GM23338 (cell line): ENCODE results near the gene ARID4B. TPM values are rescaled to one million over a fixed set of nuclear protein-coding genes. Genes with fewer than 3 reads are reported as not detected.

ENCODE experiments used
- ATAC-seq: fragments of 200-7000 bp; cut with Tn5 transposase; 3 replicates; pipeline ENCODE4 v1.9.1; 2020
- DNase-seq: peaks from one replicate; pipeline ENCODE4 v3.0.0-alpha.2; 2015; ENCODE audit warnings: low spot score
- H2AFZ ChIP-seq: fragments of 200-600 bp; sonication (generic); 2 replicates; pipeline ENCODE4 v1.8.0; 2016; ENCODE audit warnings: antibody characterized with exemption, mild to moderate bottlenecking, moderate library complexity
- H3F3A ChIP-seq: fragments of 200-600 bp; sonication (generic); replicated peaks from 2 replicates; pipeline ENCODE4 v1.8.0; 2017; ENCODE audit warnings: antibody characterized with exemption, mixed run types, low read depth
- H3K27ac ChIP-seq: fragments of 200-600 bp; sonication (generic); 2 replicates; pipeline ENCODE4 v1.6.1; 2016; ENCODE audit warnings: low read depth
- H3K27me3 ChIP-seq: fragments of 200-600 bp; sonication (generic); 2 replicates; pipeline ENCODE4 v1.8.0; 2016; ENCODE audit warnings: mild to moderate bottlenecking, mixed run types, moderate library complexity; ENCODE audit not compliant: insufficient read depth
- H3K36me3 ChIP-seq: fragments of 200-600 bp; sonication (generic); 2 replicates; pipeline ENCODE4 v1.8.0; 2016; ENCODE audit warnings: mild to moderate bottlenecking; ENCODE audit not compliant: insufficient read depth
- H3K4me1 ChIP-seq: fragments of 200-600 bp; sonication (generic); 2 replicates; pipeline ENCODE4 v1.8.0; 2016; ENCODE audit warnings: mild to moderate bottlenecking, moderate library complexity; ENCODE audit not compliant: insufficient read depth
- H3K4me2 ChIP-seq: fragments of 200-600 bp; sonication (generic); 2 replicates; pipeline ENCODE4 v1.7.1; 2017; ENCODE audit warnings: mixed run types
- H3K4me3 ChIP-seq: fragments of 200-600 bp; sonication (generic); 2 replicates; pipeline ENCODE4 v1.6.1; 2016; ENCODE audit warnings: mixed run types
- H3K79me2 ChIP-seq: fragments of 200-600 bp; sonication (generic); replicated peaks from 2 replicates; pipeline ENCODE4 v1.8.0; 2017; ENCODE audit warnings: mild to moderate bottlenecking; ENCODE audit not compliant: insufficient read depth
- H3K9me2 ChIP-seq: fragments of 200-600 bp; sonication (generic); 2 replicates; pipeline ENCODE4 v1.8.0; 2017; ENCODE audit not compliant: insufficient read depth
- H4K20me1 ChIP-seq: fragments of 200-600 bp; sonication (generic); replicated peaks from 2 replicates; pipeline ENCODE4 v1.8.0; 2017; ENCODE audit warnings: mild to moderate bottlenecking; ENCODE audit not compliant: insufficient read depth
- H3K27ac Mint-ChIP-seq: 2 replicates; pipeline ENCODE4 v1.8.0; 2020; ENCODE audit warnings: inconsistent platforms, mild to moderate bottlenecking, moderate library complexity, mixed read lengths
- H3K27me3 Mint-ChIP-seq: 3 replicates; pipeline ENCODE4 v1.8.0; 2022; ENCODE audit warnings: low read depth, mild to moderate bottlenecking, moderate library complexity, mixed read lengths, inconsistent platforms; ENCODE audit not compliant: insufficient read depth, poor library complexity
- H3K36me3 Mint-ChIP-seq: 3 replicates; pipeline ENCODE4 v1.8.0; 2021; ENCODE audit warnings: low read depth, mild to moderate bottlenecking, inconsistent platforms, moderate library complexity, mixed read lengths
- H3K4me1 Mint-ChIP-seq: 3 replicates; pipeline ENCODE4 v1.8.0; 2020; ENCODE audit warnings: mild to moderate bottlenecking, inconsistent platforms, mixed read lengths
- H3K4me3 Mint-ChIP-seq: 3 replicates; pipeline ENCODE4 v1.8.0; 2021; ENCODE audit warnings: moderate library complexity, mild to moderate bottlenecking, inconsistent platforms, mixed read lengths
- H3K9me3 Mint-ChIP-seq: 3 replicates; pipeline ENCODE4 v1.8.0; 2020; ENCODE audit warnings: moderate library complexity, mild to moderate bottlenecking, inconsistent platforms, mixed read lengths
- CREB1 ChIP-seq: fragments of 250-450 bp; sonication (Bioruptor Pico); IDR thresholded peaks from 2 replicates; pipeline ENCODE4 v1.5.0; 2020; ENCODE audit warnings: low read depth, mild to moderate bottlenecking, moderate library complexity
- EZH2 ChIP-seq: fragments of 200-600 bp; sonication (generic); IDR thresholded peaks from one replicate; pipeline ENCODE4 v1.8.0; 2017; ENCODE audit warnings: antibody characterized with exemption, mild to moderate bottlenecking, low read depth; ENCODE audit not compliant: unreplicated experiment
- EZH2phosphoT487 ChIP-seq: fragments of 200-600 bp; sonication (generic); IDR thresholded peaks from one replicate; pipeline ENCODE4 v1.8.1; 2018; ENCODE audit warnings: antibody characterized with exemption; ENCODE audit not compliant: unreplicated experiment
- JUNB ChIP-seq: IDR thresholded peaks from one replicate; pipeline ENCODE4 v1.6.1; 2016; ENCODE audit warnings: antibody characterized with exemption; ENCODE audit not compliant: unreplicated experiment
- NANOG ChIP-seq: IDR thresholded peaks from 2 replicates; pipeline ENCODE4 v1.6.1; 2016; ENCODE audit warnings: antibody characterized with exemption, borderline replicate concordance
- POLR2AphosphoS5 ChIP-seq: IDR thresholded peaks from 2 replicates; pipeline ENCODE4 v1.6.1; 2016; ENCODE audit warnings: antibody characterized with exemption, low read depth
- REST ChIP-seq: IDR thresholded peaks from one replicate; pipeline ENCODE4 v1.6.1; 2018; ENCODE audit warnings: antibody characterized with exemption; ENCODE audit not compliant: unreplicated experiment
- STAT1 ChIP-seq: IDR thresholded peaks from one replicate; pipeline ENCODE4 v1.6.1; 2016; ENCODE audit warnings: antibody characterized with exemption; ENCODE audit not compliant: unreplicated experiment
- ZNF114 ChIP-seq: fragments of 250-450 bp; sonication (Bioruptor Pico); IDR thresholded peaks from 2 replicates; pipeline ENCODE4 v1.5.0; 2020; ENCODE audit warnings: mild to moderate bottlenecking, moderate library complexity
- ZNF331 ChIP-seq: fragments of 250-450 bp; sonication (Bioruptor Pico); IDR thresholded peaks from 2 replicates; pipeline ENCODE4 v1.5.0; 2020; ENCODE audit warnings: low read depth, mild to moderate bottlenecking, moderate library complexity
- ZNF462 ChIP-seq: fragments of 250-450 bp; sonication (Bioruptor Pico); IDR thresholded peaks from 2 replicates; pipeline ENCODE4 v1.5.0; 2020; ENCODE audit warnings: mild to moderate bottlenecking, moderate library complexity
- polyA plus RNA-seq: library from polyadenylated mRNA; unstranded; fragments of >200 nt; fragmentation: Nextera tagmentation; extraction: Ambion mirVana; gene quantifications from 2 replicates; pipeline ENCODE4 v1.2.1, GENCODE V29; 2016
- total RNA-seq: library from RNA; depleted of rRNA; stranded (reverse); fragments of >200 nt; shearing (Covaris generic); gene quantifications from 2 replicates; pipeline ENCODE4 v1.2.3, GENCODE V29; 2014
- TF ChIP-seq, protein P1 (sequence below): IDR thresholded peaks from 2 replicates; pipeline ENCODE4 v1.6.1; 2016; ENCODE audit warnings: antibody characterized with exemption
- TF ChIP-seq, protein P2 (sequence below), 2 experiments: fragments of 200-600 bp in 1 of 2; sonication (generic) in 1 of 2; conservative IDR thresholded peaks; 2 replicates each; pipeline versions ENCODE4 v1.5.1 to v1.6.1; 2016 to 2017; ENCODE audit warnings: antibody characterized with exemption in 2 of 2, low read depth in 2 of 2, mild to moderate bottlenecking in 2 of 2, moderate library complexity in 1 of 2

The ARID4B gene
- total and polyA plus RNA-seq, 2 experiments from 2014 or later = 25.1 to 59.8 TPM

DNA sequence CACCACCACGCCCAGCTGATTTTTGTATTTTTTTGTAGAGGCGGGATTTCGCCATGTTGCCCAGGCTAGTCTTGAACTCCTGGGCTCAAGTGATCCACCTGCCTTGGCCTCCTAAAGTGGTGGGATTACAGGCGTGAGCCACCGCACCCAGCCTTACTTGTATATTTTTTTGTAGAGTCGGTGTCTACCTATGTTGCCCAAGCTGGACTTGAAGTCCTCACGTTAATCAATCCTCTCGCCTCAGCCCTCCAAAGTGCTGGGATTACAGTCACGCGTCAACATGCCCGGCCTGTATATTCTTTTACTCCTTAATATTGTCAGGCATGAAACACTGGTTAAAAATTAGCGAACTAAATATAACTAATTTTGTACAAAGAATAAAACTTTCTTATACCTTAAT, 193.8 kb downstream of the ARID4B start:
- Histone ChIP-seq H3K9me2 (no peaks in the 10 kb centered on the region), H3K79me2 (peaks cover 10% of the 10 kb centered on the region; the same call in 1 of the 2 replicates), H3F3A (0 out of 2 replicates have a peak, but pooled peaks cover 6% of the 10 kb centered on the region), H4K20me1 (0 out of 2 replicates have a peak, but pooled peaks cover 13% of the 10 kb centered on the region), H3K4me1 (peaks cover 2% of the 10 kb centered on the region; the same call in 1 of the 2 replicates), H3K27me3 (no peaks in the 10 kb centered on the region), H3K27ac (no peak overlapping the region), H2AFZ (no peak overlapping the region), H3K36me3 (peaks cover 46% of the 10 kb centered on the region), H3K4me2 (no peak overlapping the region), H3K4me3 (no peak overlapping the region)
- Mint-ChIP-seq H3K4me1 (peaks cover 6% of the 10 kb centered on the region; the same call in 2 of the 3 replicates), H3K27me3 (peaks cover 6% of the 10 kb centered on the region), H3K4me3 (no peak overlapping the region), H3K9me3 (no peaks in the 10 kb centered on the region), H3K36me3 (peaks cover 76% of the 10 kb centered on the region), H3K27ac (no peak overlapping the region)
- no peak for DNase-seq
- no peak for TF ChIP-seq POLR2AphosphoS5
- no peak for TF ChIP-seq ZNF114 (CRISPR knock-in tag)
- TF ChIP-seq NANOG = no peak
- no peak for TF ChIP-seq REST
- TF ChIP-seq JUNB = no peak
- no peak for TF ChIP-seq EZH2phosphoT487
- no peak for TF ChIP-seq ZNF462
- TF ChIP-seq ZNF331 (CRISPR knock-in tag) = no peak
- TF ChIP-seq EZH2 = no peak
- no peak for TF ChIP-seq CREB1 (CRISPR knock-in tag)
- TF ChIP-seq, protein P1, sequence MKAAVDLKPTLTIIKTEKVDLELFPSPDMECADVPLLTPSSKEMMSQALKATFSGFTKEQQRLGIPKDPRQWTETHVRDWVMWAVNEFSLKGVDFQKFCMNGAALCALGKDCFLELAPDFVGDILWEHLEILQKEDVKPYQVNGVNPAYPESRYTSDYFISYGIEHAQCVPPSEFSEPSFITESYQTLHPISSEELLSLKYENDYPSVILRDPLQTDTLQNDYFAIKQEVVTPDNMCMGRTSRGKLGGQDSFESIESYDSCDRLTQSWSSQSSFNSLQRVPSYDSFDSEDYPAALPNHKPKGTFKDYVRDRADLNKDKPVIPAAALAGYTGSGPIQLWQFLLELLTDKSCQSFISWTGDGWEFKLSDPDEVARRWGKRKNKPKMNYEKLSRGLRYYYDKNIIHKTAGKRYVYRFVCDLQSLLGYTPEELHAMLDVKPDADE = no peak
- TF ChIP-seq, protein P2, sequence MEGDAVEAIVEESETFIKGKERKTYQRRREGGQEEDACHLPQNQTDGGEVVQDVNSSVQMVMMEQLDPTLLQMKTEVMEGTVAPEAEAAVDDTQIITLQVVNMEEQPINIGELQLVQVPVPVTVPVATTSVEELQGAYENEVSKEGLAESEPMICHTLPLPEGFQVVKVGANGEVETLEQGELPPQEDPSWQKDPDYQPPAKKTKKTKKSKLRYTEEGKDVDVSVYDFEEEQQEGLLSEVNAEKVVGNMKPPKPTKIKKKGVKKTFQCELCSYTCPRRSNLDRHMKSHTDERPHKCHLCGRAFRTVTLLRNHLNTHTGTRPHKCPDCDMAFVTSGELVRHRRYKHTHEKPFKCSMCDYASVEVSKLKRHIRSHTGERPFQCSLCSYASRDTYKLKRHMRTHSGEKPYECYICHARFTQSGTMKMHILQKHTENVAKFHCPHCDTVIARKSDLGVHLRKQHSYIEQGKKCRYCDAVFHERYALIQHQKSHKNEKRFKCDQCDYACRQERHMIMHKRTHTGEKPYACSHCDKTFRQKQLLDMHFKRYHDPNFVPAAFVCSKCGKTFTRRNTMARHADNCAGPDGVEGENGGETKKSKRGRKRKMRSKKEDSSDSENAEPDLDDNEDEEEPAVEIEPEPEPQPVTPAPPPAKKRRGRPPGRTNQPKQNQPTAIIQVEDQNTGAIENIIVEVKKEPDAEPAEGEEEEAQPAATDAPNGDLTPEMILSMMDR (conservative IDR thresholded peaks at IDR 0.05; ENCODE audit: low read depth in 2 of 2) = no peak
- no peak for TF ChIP-seq STAT1
- ATAC-seq = no peak
